Measurements from ENCODE around the gene MGARP. TPM values are rescaled to one million over a fixed set of nuclear protein-coding genes. Genes with fewer than 3 reads are reported as not detected.
"Not testable (repeated sequence)": the region's sequence is repeated elsewhere in the genome, so short reads cannot be mapped to it uniquely, and the experiment has no call there.

The MGARP gene
- total RNA-seq, 1 donor from 2014 or later = 0.62 TPM

DNA sequence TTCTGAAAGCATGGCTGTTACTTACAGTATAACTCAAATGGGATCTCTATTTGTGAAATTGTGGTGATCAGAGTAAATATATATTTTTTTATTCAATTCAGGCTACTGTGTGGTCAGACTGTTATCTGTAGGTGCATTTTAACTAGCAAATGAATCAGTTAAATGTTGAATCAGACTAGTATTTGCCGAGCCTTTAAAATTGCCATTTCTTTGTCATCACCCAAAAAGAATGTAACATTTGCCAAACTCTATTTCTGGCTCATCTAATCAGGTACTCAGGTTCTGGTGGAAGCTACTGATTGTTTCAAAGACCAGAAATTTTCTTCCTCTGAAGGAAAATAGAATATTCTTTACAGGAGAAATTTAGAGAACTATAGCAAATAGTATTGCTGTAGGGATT is 19.5 kb upstream of the MGARP start:
- DNase-seq (no peak), ATAC-seq (no peak)
- intact Hi-C loops (cut with micrococcal nuclease) = loop anchor here (10.0 kb wide), 1 partner anchor 215 kb away; no protein-coding TSS in a partner anchor

DNA sequence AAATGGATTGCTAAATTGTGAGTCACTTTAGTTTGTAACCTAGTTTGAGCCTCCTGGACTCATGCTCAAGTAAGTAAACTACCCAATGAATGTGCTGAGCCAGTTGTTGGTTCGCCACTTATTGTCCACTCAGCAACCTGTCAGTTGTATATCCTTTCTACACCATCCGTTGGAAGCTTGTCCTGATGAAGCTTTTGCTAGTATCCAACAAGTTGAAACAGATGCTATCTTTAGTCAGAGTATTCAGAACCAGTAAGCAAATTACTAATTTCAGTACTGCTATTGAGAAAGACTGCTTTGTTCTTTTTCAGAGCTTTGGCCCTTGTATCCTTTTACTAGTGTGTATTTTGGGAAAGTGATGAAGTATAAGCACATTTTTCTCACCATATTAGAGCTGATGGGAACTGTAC is 17.0 kb upstream of the MGARP start:
- no peak for DNase-seq
- intact Hi-C loops (cut with micrococcal nuclease) = loop anchor here (10.0 kb wide), 1 partner anchor 212 kb away; no protein-coding TSS in a partner anchor

DNA sequence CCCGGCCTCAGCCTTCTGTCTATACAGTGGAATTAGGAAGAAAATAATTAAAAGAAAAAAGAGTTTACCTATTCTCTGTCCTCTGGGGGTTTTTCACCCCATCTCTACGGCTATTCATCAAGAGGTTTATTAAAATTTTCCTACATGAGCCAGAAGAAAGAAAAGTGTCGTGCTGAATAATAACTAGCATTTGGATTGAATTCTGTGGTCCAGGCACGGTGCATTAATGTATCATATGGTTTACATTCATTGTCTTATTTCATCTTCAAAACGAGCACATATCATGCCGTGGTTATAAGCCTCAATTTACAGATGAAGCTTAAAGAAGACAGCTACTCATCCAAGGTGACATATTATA is 15.9 kb upstream of the MGARP start:
- intact Hi-C loops (cut with micrococcal nuclease) = loop anchor here (10.0 kb wide), 1 partner anchor 211 kb away; no protein-coding TSS in a partner anchor
- DNase-seq (no peak), ATAC-seq (no peak)

More for the DNA sequence above, 17.0 kb upstream of the MGARP start:
- no peak for ATAC-seq

GRCh38 chr4:139295206-139295941 is 15.3 kb upstream of the MGARP start:
- ATAC-seq = peak; percentile 96

GRCh38 chr4:139286186-139286698 is 6.2 kb upstream of the MGARP start:
- peak; percentile 56 for ATAC-seq

More at GRCh38 chr4:139295206-139295941, 15.3 kb upstream of the MGARP start:
- intact Hi-C loops (cut with micrococcal nuclease) = loop anchor here (10.0 kb wide), 1 partner anchor 211 kb away; no protein-coding TSS in a partner anchor
- peak; percentile 99 for DNase-seq

DNA sequence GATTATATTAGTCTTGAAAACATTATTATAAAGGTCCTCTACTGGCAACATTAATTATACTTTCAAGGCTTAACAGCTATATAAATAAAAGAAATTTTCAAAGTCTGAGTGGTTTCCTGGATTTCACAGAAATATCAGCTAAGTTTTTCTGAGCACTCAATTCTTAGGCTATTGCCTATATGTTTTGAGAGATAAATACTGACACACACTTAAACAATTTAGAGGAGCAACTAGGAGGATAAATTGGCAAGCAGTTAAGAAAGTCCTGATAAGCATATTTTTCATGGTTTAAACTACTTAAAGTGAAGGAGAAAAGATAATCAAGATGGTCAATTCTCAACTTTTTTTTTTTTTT is 2.7 kb upstream of the MGARP start:
- ATAC-seq (no peak), DNase-seq (no peak)
- intact Hi-C loops (cut with micrococcal nuclease) = no loop called here

More at GRCh38 chr4:139286186-139286698, 6.2 kb upstream of the MGARP start:
- no peak for DNase-seq
- intact Hi-C loops (cut with micrococcal nuclease) = no loop called here

DNA sequence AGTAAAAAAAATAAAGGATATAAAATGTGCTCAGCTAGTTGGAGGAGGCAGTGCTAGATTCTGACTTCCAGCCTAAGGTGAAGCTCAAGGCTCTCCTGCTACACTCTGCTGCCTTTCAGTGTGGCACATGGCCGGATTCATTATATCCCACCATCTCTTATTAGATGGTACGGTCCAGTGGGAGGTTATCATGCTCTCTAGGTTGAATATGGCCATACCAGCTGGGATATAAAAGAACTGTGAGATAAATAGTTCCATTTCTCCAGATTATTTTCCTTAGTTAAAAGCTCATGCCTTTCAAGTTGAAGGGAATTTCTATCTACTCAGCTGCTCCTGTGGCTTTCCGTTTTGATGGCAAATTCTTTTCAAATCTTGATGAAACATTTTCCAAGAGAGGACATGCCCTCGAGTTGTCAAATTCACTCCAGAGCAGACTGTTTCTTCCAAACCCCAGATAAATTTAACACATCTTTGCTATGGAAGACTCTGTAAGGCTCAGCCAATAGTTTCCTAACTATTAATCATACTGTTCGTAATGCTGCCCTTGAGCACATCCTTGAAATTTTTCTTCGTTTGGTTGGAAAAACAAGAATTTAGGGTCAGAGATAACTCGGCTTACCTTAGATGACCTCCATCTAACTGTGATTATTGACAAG is 2.2 kb upstream of the MGARP start:
- intact Hi-C loops (cut with micrococcal nuclease) = no loop called here
- DNase-seq = no peak
- ATAC-seq = no peak

DNA sequence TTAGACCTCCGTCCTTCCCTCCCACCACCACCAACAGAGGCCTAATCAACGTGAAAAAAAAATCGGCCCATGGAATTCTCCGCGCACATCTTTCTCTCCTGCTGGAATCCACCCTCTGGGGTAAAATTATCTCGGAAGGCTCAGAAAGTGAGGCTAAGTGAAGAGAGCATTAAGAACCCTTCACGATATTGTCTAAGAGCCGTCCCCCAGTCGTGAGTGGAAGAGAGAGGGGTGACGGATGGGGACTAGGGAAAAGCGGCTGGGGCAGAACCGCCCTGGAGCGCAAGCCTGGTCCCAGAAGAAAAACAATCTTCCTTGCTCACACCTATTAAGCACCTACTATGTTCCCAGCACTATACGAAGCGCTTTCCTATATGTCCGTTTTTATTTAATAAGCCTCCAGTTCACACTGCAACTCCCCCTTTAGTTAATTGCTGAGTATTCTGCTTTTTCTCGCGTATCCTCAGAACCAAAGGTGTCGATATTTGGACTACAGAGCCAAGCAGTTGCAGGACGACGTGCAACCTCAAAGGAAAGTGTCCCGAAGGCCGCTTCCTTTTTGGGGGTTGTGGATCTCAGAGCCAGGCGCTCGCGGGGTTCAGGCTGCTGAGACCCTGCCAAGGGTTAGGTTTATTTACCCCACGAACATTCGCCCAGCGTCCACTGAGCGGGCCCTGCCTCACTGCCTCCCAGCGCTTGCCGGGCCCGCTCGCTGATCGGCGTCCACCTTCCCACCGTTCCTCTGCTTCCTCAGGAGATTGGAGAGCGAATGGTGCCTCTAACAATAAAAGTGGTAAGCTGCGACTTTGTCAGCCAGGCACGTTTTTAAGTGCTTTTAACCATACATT is 889 bp downstream of the MGARP start:
- ATAC-seq (peak; percentile 53), DNase-seq (no peak)
- intact Hi-C loops (cut with micrococcal nuclease) = no loop called here

GRCh38 chr4:139278485-139278884 is 1.5 kb downstream of the MGARP start:
- ATAC-seq (no peak), DNase-seq (no peak)
- intact Hi-C loops (cut with micrococcal nuclease) = no loop called here

DNA sequence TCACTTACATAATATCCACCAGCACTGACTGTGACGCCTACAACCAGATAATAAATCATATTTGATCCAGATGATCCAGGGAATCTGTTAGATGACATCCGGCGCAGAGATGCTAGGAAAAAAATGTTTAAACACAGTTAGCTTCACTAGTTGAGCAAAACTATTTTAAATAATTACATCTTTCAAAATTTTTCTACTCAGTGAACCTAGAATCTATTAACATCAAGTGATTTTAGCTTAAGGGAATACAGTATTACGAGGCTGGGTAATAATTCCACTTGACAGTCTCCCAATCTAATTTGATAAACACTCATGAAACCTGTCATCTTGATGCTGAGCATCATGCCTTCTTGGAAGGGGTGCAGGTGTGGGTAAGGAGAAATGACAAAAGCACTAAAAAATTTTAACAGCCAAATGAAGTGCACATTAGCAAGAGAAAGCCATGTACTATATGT is 4.7 kb downstream of the MGARP start:
- DNase-seq = no peak
- intact Hi-C loops (cut with micrococcal nuclease) = no loop called here

GRCh38 chr4:139274790-139275189 is 5.2 kb downstream of the MGARP start:
- no peak for DNase-seq
- intact Hi-C loops (cut with micrococcal nuclease) = no loop called here
- no peak for ATAC-seq

More for the DNA sequence above, 4.7 kb downstream of the MGARP start:
- no peak for ATAC-seq

DNA sequence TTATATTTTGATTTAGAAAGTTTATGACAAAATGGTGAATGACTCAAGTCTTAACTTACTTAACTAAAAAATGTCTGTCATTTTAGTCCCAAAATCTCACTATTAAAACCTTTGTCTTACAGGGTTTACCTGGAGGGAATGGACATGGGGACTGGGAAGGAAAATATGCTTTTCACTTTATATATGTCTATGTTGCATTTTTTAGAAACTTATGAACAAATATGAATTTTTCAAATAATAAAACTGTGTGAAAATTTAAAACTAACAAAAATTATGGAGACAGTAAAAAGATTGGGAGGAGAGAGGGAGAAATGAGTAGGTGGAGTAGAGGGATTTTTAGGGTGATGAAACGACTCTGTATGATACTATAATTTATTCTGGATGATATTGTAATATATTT is 6.2 kb downstream of the MGARP start:
- ATAC-seq (no peak), DNase-seq (no peak)
- intact Hi-C loops (cut with micrococcal nuclease) = no loop called here

DNA sequence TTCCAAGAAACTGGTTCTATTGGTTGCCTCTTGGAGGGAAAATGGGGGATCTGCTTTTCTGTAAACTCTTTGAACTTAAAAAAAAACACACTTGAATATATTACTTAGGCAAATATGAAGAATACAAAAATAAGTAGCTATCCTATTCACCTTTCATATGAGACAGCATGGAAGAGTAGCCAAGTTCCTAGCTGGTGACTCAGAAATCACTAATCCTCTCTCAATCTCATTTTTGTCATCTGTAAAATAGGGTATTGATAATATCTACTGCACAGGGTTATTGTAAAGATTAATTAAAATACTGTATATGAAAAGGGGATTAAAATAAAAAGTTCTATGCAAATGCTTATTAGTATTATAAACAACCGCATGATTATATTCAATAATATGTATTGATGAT is 12.7 kb downstream of the MGARP start:
- DNase-seq (no peak), ATAC-seq (no peak)
- intact Hi-C loops (cut with micrococcal nuclease) = no loop called here

- intact Hi-C loops (cut with micrococcal nuclease) = no loop called here
- ATAC-seq (peak; percentile 97), DNase-seq (peak; percentile 84)
Observed at GRCh38 chr4:139266583-139267257, 13.3 kb downstream of the MGARP start.

DNA sequence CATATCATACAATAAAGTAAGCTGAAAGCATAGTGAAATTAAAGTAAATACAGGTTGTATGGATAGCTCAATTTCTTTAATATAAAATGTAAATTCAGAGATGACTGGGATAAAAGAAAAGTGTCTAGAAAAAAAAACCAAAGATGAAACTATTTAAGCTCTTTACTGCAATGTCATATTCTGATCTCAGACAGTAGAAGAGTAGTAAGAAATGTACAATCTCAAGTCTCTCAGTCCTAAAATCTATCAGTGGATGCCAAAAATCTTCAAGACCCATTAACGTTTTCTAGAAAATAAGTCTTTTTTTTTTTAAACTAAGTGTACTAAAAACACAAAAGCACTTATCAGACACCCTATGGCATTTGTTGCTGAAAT is 13.8 kb downstream of the MGARP start:
- ATAC-seq = peak; percentile 10
- DNase-seq = no peak
- intact Hi-C loops (cut with micrococcal nuclease) = no loop called here

- DNase-seq (no peak), ATAC-seq (no peak)
- intact Hi-C loops (cut with micrococcal nuclease) = no loop called here
Observed at GRCh38 chr4:139265654-139266053, 14.4 kb downstream of the MGARP start.

GRCh38 chr4:139256349-139256748 is 23.7 kb downstream of the MGARP start:
- DNase-seq (no peak), ATAC-seq (no peak)
- intact Hi-C loops (cut with micrococcal nuclease) = no loop called here

GRCh38 chr4:139255581-139255980 is 24.4 kb downstream of the MGARP start:
- DNase-seq; ATAC-seq; intact Hi-C loops (cut with micrococcal nuclease): not testable (repeated sequence)

GRCh38 chr4:139253713-139254112 is 26.3 kb downstream of the MGARP start:
- no peak for DNase-seq
- ATAC-seq = no peak
- intact Hi-C loops (cut with micrococcal nuclease) = no loop called here

Measured in left ventricle myocardium superior (tissue), 1 donor.